A673 (cell line): ENCODE data around the gene RIMS4. TPM values are rescaled to one million over a fixed set of nuclear protein-coding genes. Genes with fewer than 3 reads are reported as not detected.

Source experiments
- BruUV-seq: library from RNA; stranded (reverse); fragments of 400-500 nt; replicated peaks from 2 replicates; lab custom pipeline; 2021; lab: Mats Ljungman, UMichigan
- CTCF ChIA-PET: fragments of 300-600 bp; sonication (Branson Sonifier 250); formaldehyde crosslinking; loops from one replicate; lab custom pipeline; 2022; ENCODE audit warnings: antibody characterized with exemption; lab: Charles Lee
- POLR2A ChIA-PET: fragments of 300-600 bp; sonication (Branson Sonifier 250); formaldehyde crosslinking; loops from one replicate; lab custom pipeline; 2022; ENCODE audit warnings: antibody characterized with exemption; ENCODE audit not compliant: low non-redundant PET; lab: Charles Lee
- DNase-seq: peaks from one replicate; pipeline ENCODE4 v3.0.0-alpha.2; 2015; ENCODE audit warnings: low spot score
- H3K27ac ChIP-seq: fragments of 200-600 bp; sonication (generic); 2 replicates; pipeline ENCODE4 v1.5.1; 2016; ENCODE audit warnings: mixed run types, low read depth, mild to moderate bottlenecking, mixed read lengths, antibody characterized with exemption, low read length; ENCODE audit not compliant: poor library complexity, severe bottlenecking
- H3K27me3 ChIP-seq: fragments of 200-600 bp; sonication (generic); replicated peaks from 2 replicates; pipeline ENCODE4 v1.6.1; 2017; ENCODE audit warnings: mixed run types, low read depth, mild to moderate bottlenecking, mixed read lengths, antibody characterized with exemption, low read length; ENCODE audit not compliant: insufficient read depth, poor library complexity
- H3K36me3 ChIP-seq: fragments of 200-600 bp; sonication (generic); 2 replicates; pipeline ENCODE4 v1.6.1; 2016; ENCODE audit warnings: mixed run types, mild to moderate bottlenecking, mixed read lengths, antibody characterized with exemption, low read length; ENCODE audit not compliant: insufficient read depth, poor library complexity, severe bottlenecking
- H3K4me1 ChIP-seq: fragments of 200-600 bp; sonication (generic); 2 replicates; pipeline ENCODE4 v1.6.1; 2017; ENCODE audit warnings: mixed run types, mild to moderate bottlenecking, mixed read lengths, antibody characterized with exemption, low read length; ENCODE audit not compliant: insufficient read depth, poor library complexity, severe bottlenecking
- H3K4me3 ChIP-seq: fragments of 200-600 bp; sonication (generic); 2 replicates; pipeline ENCODE4 v1.5.1; 2016; ENCODE audit warnings: low read depth, mixed run types, mild to moderate bottlenecking, mixed read lengths, low read length; ENCODE audit not compliant: poor library complexity, severe bottlenecking
- H3K9me3 ChIP-seq: fragments of 200-600 bp; sonication (generic); 2 replicates; pipeline ENCODE4 v1.6.1; 2016; ENCODE audit warnings: mixed run types, low read depth, mild to moderate bottlenecking, mixed read lengths, antibody characterized with exemption, low read length; ENCODE audit not compliant: poor library complexity, severe bottlenecking
- EZH2 ChIP-seq: fragments of 200-600 bp; sonication (generic); IDR thresholded peaks from 2 replicates; pipeline ENCODE4 v1.6.1; 2017; ENCODE audit warnings: borderline replicate concordance, low read depth, mild to moderate bottlenecking, mixed read lengths, antibody characterized with exemption, low read length; ENCODE audit not compliant: poor library complexity, severe bottlenecking
- intact Hi-C: fragments of 100-400 bp; cut with micrococcal nuclease; formaldehyde crosslinking; loops from one replicate; pipeline ENCODE4 v1.10.0; 2022; ENCODE audit not compliant: unreplicated experiment
- total RNA-seq: library from RNA; stranded (reverse); gene quantifications from 2 replicates; pipeline ENCODE4 v1.2.3, GENCODE V29; 2021
- TF ChIP-seq, protein P1 (sequence below): fragments of 300-800, 200-600 bp; sonication (generic); conservative IDR thresholded peaks from 2 replicates; pipeline ENCODE4 v1.5.1; 2017; ENCODE audit warnings: low read depth, mild to moderate bottlenecking, antibody characterized with exemption, low read length, moderate library complexity, mixed read lengths

RIMS4 gene
- total RNA-seq, 1 experiment from 2014 or later: 0.39 TPM

- POLR2A ChIA-PET: no interaction called here
- TF ChIP-seq EZH2: no peak
- TF ChIP-seq, protein P1, sequence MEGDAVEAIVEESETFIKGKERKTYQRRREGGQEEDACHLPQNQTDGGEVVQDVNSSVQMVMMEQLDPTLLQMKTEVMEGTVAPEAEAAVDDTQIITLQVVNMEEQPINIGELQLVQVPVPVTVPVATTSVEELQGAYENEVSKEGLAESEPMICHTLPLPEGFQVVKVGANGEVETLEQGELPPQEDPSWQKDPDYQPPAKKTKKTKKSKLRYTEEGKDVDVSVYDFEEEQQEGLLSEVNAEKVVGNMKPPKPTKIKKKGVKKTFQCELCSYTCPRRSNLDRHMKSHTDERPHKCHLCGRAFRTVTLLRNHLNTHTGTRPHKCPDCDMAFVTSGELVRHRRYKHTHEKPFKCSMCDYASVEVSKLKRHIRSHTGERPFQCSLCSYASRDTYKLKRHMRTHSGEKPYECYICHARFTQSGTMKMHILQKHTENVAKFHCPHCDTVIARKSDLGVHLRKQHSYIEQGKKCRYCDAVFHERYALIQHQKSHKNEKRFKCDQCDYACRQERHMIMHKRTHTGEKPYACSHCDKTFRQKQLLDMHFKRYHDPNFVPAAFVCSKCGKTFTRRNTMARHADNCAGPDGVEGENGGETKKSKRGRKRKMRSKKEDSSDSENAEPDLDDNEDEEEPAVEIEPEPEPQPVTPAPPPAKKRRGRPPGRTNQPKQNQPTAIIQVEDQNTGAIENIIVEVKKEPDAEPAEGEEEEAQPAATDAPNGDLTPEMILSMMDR: no peak
- DNase-seq: no peak
- Histone ChIP-seq H3K27ac (no peak overlapping the region), H3K9me3 (no peaks in the 10 kb centered on the region), H3K36me3 (no peaks in the 10 kb centered on the region), H3K4me1 (no peaks in the 10 kb centered on the region), H3K4me3 (no peak overlapping the region), H3K27me3 (peaks cover 7% of the 10 kb centered on the region)
- CTCF ChIA-PET: no interaction called here
- intact Hi-C loops: no loop called here
- BruUV-seq: no TSS peak
These were observed 33.5 kb upstream of the RIMS4 start for GRCh38 chr20:44843876-44844275.

GRCh38 chr20:44841955-44842354 is 31.6 kb upstream of the RIMS4 start:
- Histone ChIP-seq H3K27me3 (peaks cover 26% of the 10 kb centered on the region), H3K9me3 (no peaks in the 10 kb centered on the region), H3K36me3 (no peaks in the 10 kb centered on the region), H3K27ac (no peak overlapping the region), H3K4me3 (no peak overlapping the region), H3K4me1 (no peaks in the 10 kb centered on the region)
- TF ChIP-seq, protein P1: no peak
- no peak for TF ChIP-seq EZH2
- no peak for DNase-seq
- intact Hi-C loops: no loop called here
- ChIA-PET CTCF (no interaction called here), POLR2A (no interaction called here)
- BruUV-seq: no TSS peak

DNA sequence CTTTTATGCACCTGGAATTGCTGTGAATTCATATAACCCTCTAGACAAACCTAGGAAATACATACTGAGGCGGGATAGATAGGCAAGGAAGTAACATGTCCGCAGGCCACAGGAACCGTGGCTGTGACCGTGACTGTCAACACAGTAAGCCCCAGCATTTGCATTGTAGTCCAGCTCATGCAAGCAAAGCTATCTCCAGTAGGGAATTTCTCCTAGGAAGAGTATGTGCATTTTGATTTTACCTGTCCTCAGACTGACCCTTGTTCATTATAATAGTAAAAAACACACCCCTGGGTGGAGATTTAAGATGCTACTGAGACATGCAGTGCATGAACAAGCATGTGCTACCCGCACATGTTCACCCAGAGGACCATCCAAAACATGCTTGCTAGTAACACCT is 30.5 kb upstream of the RIMS4 start:
- CTCF ChIA-PET: interaction anchor here (0.6 kb wide), 1 partner anchor 25 kb away, joined by 11 read pairs; no protein-coding TSS in a partner anchor
- H3K4me3 ChIP-seq: no peak overlapping the region
- POLR2A ChIA-PET: no interaction called here
- H3K27me3 ChIP-seq: peaks cover 30% of the 10 kb centered on the region
- H3K27ac ChIP-seq: no peak overlapping the region
- DNase-seq: no peak
- no peaks in the 10 kb centered on the region for H3K9me3 ChIP-seq
- BruUV-seq: no TSS peak
- no peaks in the 10 kb centered on the region for H3K36me3 ChIP-seq
- no peaks in the 10 kb centered on the region for H3K4me1 ChIP-seq
- TF ChIP-seq, protein P1: no peak
- TF ChIP-seq EZH2: no peak
- intact Hi-C loops: no loop called here
